ENCODE measurements around the gene NEURL3.

DNA sequence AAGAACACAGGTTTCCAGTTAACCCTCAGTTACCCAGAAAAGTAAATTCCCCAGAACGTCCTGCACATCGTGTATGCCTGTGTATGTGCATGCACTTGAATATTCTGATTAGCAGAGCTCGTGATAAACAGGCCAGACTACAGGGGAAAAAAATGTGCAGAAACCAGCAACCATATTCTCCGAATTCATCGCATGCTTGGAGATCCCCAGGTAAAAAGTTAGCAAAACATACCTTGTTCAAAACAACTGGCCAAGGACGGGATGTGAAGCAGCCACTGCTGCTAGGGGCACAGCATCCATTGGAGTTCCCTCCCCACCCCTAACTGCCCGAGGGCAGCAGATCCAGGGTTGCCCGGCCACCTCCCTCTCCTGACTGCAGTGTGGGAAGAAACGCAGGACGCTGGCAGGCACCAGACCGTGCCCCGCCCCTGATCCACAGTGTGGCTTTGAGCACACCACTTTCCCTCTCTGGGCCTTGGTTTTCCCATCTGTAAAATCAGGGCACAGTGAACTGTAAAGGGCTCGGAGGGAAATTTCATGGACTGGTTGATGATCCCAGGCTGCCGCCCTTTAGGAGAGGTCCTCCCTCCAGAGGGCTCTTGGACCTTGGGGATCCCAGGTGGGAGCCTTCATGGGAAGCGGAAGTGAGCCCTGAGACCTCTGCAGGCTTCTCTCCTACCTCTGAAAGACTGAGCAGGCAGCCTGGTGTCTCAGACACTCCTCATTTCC, 19.5 kb upstream of the NEURL3 start:
- TF ChIP-seq CREM (IDR thresholded peaks at IDR 0.05; ENCODE audit: low read depth) (no peak), TARDBP (IDR thresholded peaks at IDR 0.05) (no peak), SRF (CRISPR knock-in tag; IDR thresholded peaks at IDR 0.05) (no peak), DPF2 (IDR thresholded peaks at IDR 0.05) (no peak), ZNF274 (IDR thresholded peaks at IDR 0.05; ENCODE audit: borderline replicate concordance, low read depth, low read length) (no peak)
- TF ChIP-seq, protein P1, sequence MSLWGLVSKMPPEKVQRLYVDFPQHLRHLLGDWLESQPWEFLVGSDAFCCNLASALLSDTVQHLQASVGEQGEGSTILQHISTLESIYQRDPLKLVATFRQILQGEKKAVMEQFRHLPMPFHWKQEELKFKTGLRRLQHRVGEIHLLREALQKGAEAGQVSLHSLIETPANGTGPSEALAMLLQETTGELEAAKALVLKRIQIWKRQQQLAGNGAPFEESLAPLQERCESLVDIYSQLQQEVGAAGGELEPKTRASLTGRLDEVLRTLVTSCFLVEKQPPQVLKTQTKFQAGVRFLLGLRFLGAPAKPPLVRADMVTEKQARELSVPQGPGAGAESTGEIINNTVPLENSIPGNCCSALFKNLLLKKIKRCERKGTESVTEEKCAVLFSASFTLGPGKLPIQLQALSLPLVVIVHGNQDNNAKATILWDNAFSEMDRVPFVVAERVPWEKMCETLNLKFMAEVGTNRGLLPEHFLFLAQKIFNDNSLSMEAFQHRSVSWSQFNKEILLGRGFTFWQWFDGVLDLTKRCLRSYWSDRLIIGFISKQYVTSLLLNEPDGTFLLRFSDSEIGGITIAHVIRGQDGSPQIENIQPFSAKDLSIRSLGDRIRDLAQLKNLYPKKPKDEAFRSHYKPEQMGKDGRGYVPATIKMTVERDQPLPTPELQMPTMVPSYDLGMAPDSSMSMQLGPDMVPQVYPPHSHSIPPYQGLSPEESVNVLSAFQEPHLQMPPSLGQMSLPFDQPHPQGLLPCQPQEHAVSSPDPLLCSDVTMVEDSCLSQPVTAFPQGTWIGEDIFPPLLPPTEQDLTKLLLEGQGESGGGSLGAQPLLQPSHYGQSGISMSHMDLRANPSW (CRISPR knock-in tag; IDR thresholded peaks at IDR 0.05) = no peak

All from K562 (cell line).